ENCODE data around the gene USP7. TPM values are rescaled to one million over a fixed set of nuclear protein-coding genes. Genes with fewer than 3 reads are reported as not detected.
"Not testable (repeated sequence)": the region's sequence is repeated elsewhere in the genome, so short reads cannot be mapped to it uniquely, and the experiment has no call there.

Gene USP7
- total and polyA plus RNA-seq, 2 experiments from 2014 or later, result 38.0 to 40.8 TPM

DNA sequence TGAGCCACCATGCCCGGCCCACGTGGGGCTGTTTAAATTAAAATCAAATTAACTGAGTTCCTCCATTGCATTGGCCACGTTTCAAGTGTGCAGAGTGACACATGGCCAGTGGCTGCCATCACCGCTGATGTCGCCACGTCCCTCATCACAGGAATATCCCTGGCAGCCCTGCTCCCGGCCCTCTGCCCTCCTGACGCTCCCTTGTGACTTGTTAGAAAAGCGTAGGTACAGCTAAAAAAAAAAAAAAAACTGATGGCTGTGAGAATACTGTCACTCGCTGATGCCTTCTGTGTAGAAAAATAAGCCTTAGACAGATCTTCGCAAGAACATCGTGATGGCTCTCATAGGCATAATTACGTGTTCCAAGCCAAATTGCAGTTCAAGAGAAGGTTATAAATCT, 116.6 kb downstream of the USP7 start:
- TF ChIP-seq EZH2 (IDR thresholded peaks at IDR 0.05; ENCODE audit: borderline replicate concordance) (no peak), EZH2phosphoT487 (IDR thresholded peaks at IDR 0.05; ENCODE audit: low read depth, severe bottlenecking, unreplicated experiment) (no peak)
- TF ChIP-seq, protein P1, sequence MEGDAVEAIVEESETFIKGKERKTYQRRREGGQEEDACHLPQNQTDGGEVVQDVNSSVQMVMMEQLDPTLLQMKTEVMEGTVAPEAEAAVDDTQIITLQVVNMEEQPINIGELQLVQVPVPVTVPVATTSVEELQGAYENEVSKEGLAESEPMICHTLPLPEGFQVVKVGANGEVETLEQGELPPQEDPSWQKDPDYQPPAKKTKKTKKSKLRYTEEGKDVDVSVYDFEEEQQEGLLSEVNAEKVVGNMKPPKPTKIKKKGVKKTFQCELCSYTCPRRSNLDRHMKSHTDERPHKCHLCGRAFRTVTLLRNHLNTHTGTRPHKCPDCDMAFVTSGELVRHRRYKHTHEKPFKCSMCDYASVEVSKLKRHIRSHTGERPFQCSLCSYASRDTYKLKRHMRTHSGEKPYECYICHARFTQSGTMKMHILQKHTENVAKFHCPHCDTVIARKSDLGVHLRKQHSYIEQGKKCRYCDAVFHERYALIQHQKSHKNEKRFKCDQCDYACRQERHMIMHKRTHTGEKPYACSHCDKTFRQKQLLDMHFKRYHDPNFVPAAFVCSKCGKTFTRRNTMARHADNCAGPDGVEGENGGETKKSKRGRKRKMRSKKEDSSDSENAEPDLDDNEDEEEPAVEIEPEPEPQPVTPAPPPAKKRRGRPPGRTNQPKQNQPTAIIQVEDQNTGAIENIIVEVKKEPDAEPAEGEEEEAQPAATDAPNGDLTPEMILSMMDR (IDR thresholded peaks at IDR 0.05; ENCODE audit: poor library complexity), result no peak
- Histone ChIP-seq H3K9me2 (replicated peaks; ENCODE audit: insufficient read depth) (no peaks in the 10 kb centered on the region), H3K36me3 (replicated peaks; ENCODE audit: insufficient read depth, low read depth) (no peaks in the 10 kb centered on the region), H3K27me3 (no peaks in the 10 kb centered on the region), H3K79me2 (peaks cover 4% of the 10 kb centered on the region), H4K20me1 (ENCODE audit: insufficient read depth, poor library complexity, severe bottlenecking) (peaks cover 14% of the 10 kb centered on the region), H2AFZ (no peak overlapping the region), H3K9me3 (ENCODE audit: low read depth) (no peaks in the 10 kb centered on the region), H3K4me2 (no peak overlapping the region), H3K4me1 (ENCODE audit: insufficient read depth) (no peaks in the 10 kb centered on the region), H3K27ac (no peak overlapping the region), H3K4me3 (no peak overlapping the region)
- WGBS (ENCODE audit: low lambda C conversion rate, missing lambda C conversion rate), result 93% methylated on average over 13 of the region's 13 CpGs
- no peak for DNase-seq (ENCODE audit: low spot score)

DNA sequence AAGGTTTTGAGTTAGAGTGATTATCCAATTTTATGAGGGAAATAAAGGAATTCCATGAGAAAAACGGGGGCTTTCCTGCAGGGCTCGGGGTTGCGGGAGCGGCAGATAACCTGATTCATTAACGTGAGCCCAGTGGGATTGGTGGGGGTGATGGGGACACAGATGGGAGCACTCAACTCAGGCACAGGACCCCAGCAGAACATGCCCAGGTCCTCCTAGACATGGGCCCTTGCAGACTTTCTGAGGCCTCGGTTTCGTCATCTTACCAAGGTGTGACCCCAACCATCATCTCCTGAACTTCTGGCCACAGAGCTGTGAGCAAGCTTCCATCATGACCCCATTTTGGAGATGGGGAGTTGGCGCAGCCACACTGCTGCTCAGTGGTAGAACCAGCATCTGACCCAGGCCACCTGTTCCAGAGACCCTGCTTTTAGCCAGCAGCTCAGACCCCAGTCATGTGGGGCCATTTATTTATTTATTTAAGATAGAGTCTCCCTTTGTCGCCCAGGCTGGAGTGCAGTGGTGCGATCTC, 117.2 kb downstream of the USP7 start:
- Histone ChIP-seq H3K36me3 (replicated peaks; ENCODE audit: insufficient read depth, low read depth) (no peaks in the 10 kb centered on the region), H3K9me2 (replicated peaks; ENCODE audit: insufficient read depth) (no peaks in the 10 kb centered on the region)
- WGBS (ENCODE audit: low lambda C conversion rate, missing lambda C conversion rate), result 84% methylated on average over 10 of the region's 10 CpGs

DNA sequence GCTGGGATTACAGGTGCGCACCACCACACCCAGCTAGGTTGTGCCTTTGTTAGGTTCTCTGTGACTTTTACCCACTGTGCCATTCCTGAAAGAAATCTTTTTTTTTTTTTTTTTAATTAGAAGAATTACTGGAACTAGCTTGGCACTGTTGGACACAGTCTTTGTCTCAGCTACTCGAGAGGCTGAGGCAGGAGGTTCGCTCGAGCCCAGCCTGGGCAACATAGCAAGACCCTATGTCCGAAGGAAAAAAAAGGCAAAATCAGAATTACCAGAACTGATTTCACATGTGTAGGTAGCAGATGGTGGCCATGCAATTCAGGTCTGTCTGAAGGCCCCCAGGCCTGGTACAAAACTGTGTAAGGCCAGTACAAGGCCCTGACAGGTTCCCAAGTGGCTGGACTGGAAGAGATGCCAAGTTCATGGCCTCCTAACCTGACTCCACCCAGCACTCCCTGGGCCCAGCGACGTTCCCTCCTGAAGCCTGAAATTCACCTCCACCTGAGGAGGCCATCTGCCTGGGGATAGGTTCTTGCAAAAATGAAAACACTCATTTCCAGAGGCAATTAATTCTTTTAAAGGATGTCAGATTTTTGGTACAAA, 117.9 kb downstream of the USP7 start:
- Histone ChIP-seq H3K9me2 (replicated peaks; ENCODE audit: insufficient read depth) (no peaks in the 10 kb centered on the region), H3K4me2 (no peak overlapping the region), H3K9me3 (ENCODE audit: low read depth) (no peaks in the 10 kb centered on the region), H3K4me1 (ENCODE audit: insufficient read depth) (no peaks in the 10 kb centered on the region), H4K20me1 (ENCODE audit: insufficient read depth, poor library complexity, severe bottlenecking) (peaks cover 15% of the 10 kb centered on the region), H3K4me3 (no peak overlapping the region), H2AFZ (no peak overlapping the region), H3K27me3 (no peaks in the 10 kb centered on the region), H3K36me3 (replicated peaks; ENCODE audit: insufficient read depth, low read depth) (no peaks in the 10 kb centered on the region), H3K27ac (no peak overlapping the region), H3K79me2 (peaks cover 4% of the 10 kb centered on the region)
- DNase-seq (ENCODE audit: low spot score), result no peak
- TF ChIP-seq EZH2phosphoT487 (IDR thresholded peaks at IDR 0.05; ENCODE audit: low read depth, severe bottlenecking, unreplicated experiment) (no peak), EZH2 (IDR thresholded peaks at IDR 0.05; ENCODE audit: borderline replicate concordance) (no peak)
- TF ChIP-seq, protein P1 (IDR thresholded peaks at IDR 0.05; ENCODE audit: poor library complexity), result no peak
- 98% methylated on average over 7 of the region's 7 CpGs for WGBS (ENCODE audit: low lambda C conversion rate, missing lambda C conversion rate)

More for the DNA sequence above, 117.2 kb downstream of the USP7 start:
- no peak for DNase-seq (ENCODE audit: low spot score)
- Histone ChIP-seq H3K27me3 (no peaks in the 10 kb centered on the region), H3K27ac (no peak overlapping the region), H3K9me3 (ENCODE audit: low read depth) (no peaks in the 10 kb centered on the region), H4K20me1 (ENCODE audit: insufficient read depth, poor library complexity, severe bottlenecking) (peaks cover 14% of the 10 kb centered on the region), H2AFZ (no peak overlapping the region), H3K4me2 (no peak overlapping the region), H3K79me2 (peaks cover 4% of the 10 kb centered on the region), H3K4me3 (no peak overlapping the region), H3K4me1 (ENCODE audit: insufficient read depth) (no peaks in the 10 kb centered on the region)
- TF ChIP-seq EZH2phosphoT487 (IDR thresholded peaks at IDR 0.05; ENCODE audit: low read depth, severe bottlenecking, unreplicated experiment), result no peak
- TF ChIP-seq, protein P1 (IDR thresholded peaks at IDR 0.05; ENCODE audit: poor library complexity), result no peak
- no peak for TF ChIP-seq EZH2 (IDR thresholded peaks at IDR 0.05; ENCODE audit: borderline replicate concordance)

GRCh38 chr16:8843296-8843695, 120.4 kb downstream of the USP7 start:
- not testable (repeated sequence) for DNase-seq (ENCODE audit: low spot score); H3K36me3 ChIP-seq (replicated peaks; ENCODE audit: insufficient read depth, low read depth); H3K27ac ChIP-seq; H3K4me2 ChIP-seq; H3K4me1 ChIP-seq (ENCODE audit: insufficient read depth); H3K4me3 ChIP-seq; H3K9me2 ChIP-seq (replicated peaks; ENCODE audit: insufficient read depth); H2AFZ ChIP-seq; H3K9me3 ChIP-seq (ENCODE audit: low read depth); H3K27me3 ChIP-seq
- WGBS (ENCODE audit: low lambda C conversion rate, missing lambda C conversion rate), result 96% methylated on average over 7 of the region's 12 CpGs
- Histone ChIP-seq H3K79me2 (peaks cover 18% of the 10 kb centered on the region), H4K20me1 (ENCODE audit: insufficient read depth, poor library complexity, severe bottlenecking) (peaks cover 11% of the 10 kb centered on the region)

Data from hepatocyte (in vitro differentiated cells).